Testis (tissue), 2 donors: ENCODE data around the gene GPC6.

ENCODE experiments used
- POLR2A ChIP-seq: fragments of 450-650 bp; IDR thresholded peaks from one replicate; pipeline ENCODE4 v1.6.1; 2017; ENCODE audit warnings: antibody characterized with exemption, mild to moderate bottlenecking, moderate library complexity
- TF ChIP-seq, protein P1 (sequence below), 3 experiments: fragments of 450-650 bp in 2 of 3; fragments of 200-600 bp in 1 of 3; sonication (generic) in 1 of 3; IDR thresholded peaks; one replicate each; pipeline ENCODE4 v1.5.1; 2016 to 2019; ENCODE audit warnings: antibody characterized with exemption in 3 of 3, mild to moderate bottlenecking in 2 of 3, moderate library complexity in 1 of 3

DNA sequence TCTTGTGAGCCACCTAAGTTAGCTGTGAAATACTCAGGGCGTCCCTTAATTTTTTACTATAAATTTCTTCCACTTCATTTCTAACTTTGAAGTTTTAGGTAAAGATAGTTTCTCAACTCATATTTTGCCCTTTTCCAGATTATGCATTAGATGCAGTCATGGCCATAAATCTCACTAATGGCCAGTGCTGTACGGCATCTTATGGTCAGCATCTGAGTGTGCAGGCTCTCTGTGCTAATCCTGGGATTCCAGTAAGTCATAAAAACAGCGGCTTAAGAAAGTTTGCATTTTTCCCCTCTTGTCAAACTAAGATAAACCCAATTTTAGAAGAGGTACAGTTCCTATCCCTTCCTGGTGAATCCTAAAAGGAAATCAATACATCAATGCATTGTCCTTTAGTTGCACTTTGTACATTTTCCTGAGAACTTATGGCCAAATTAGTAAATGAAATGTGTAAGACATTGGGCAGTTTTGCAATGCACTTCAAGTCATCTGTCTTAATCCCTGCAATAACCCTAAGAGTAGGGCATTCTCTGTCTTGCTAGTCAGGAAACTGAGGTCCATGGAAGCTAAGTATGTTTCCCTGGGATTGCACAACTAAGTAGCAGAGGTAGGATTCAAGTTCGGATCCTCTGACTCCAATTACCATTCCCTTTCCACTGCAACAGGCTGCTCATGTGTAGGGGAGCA lies 1106.7 kb downstream of the GPC6 start:
- TF ChIP-seq, protein P1, sequence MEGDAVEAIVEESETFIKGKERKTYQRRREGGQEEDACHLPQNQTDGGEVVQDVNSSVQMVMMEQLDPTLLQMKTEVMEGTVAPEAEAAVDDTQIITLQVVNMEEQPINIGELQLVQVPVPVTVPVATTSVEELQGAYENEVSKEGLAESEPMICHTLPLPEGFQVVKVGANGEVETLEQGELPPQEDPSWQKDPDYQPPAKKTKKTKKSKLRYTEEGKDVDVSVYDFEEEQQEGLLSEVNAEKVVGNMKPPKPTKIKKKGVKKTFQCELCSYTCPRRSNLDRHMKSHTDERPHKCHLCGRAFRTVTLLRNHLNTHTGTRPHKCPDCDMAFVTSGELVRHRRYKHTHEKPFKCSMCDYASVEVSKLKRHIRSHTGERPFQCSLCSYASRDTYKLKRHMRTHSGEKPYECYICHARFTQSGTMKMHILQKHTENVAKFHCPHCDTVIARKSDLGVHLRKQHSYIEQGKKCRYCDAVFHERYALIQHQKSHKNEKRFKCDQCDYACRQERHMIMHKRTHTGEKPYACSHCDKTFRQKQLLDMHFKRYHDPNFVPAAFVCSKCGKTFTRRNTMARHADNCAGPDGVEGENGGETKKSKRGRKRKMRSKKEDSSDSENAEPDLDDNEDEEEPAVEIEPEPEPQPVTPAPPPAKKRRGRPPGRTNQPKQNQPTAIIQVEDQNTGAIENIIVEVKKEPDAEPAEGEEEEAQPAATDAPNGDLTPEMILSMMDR (IDR thresholded peaks at IDR 0.05): no peak
- TF ChIP-seq POLR2A: no peak
